GM19463 (cell line): ENCODE data around the gene LRRC41.
"Not testable (repeated sequence)": the region's sequence is repeated elsewhere in the genome, so short reads cannot be mapped to it uniquely, and the experiment has no call there.

ENCODE experiments used
- ATAC-seq: cut with Tn5 transposase; IDR thresholded peaks from one replicate; pipeline ENCODE4 v1.9.1; 2021; ENCODE audit warnings: mild to moderate bottlenecking, moderate library complexity; ENCODE audit not compliant: unreplicated experiment

LRRC41 gene

GRCh38 chr1:46246136-46246535 lies 57.3 kb downstream of the LRRC41 start:
- ATAC-seq: not testable (repeated sequence)

DNA sequence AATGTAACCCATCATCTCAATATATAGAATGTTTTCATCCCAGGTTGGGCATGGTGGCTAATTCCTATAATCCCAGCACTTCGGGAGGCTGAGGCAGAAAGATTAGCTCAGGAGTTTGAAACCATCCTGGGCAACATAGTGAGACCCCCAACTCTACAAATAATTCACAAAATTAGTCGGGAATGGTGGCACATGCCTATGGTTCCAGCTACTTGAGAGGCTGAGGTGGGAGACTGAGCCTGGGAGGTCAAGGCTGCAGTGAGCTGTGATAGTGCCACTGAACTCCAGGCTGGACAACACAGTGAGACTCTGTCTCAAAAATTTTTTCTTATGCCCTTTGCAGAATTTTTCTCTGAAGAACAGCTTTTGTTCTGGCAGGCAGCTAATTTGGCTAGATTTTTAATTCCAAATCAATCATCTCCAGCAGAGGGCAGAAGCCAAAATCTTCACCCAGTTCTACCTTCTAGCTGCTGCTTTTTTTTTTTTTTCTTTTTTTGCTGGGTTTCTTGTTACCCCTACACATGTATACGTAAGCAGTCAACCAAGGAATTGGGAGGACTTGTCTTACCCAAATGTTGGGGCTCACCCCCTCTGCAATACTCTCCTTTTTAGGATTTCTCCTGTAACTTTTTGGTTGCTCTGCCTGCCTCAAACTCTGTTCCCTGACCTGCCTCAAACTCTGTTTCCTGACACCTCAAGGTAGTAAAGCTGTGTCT lies 58.6 kb downstream of the LRRC41 start:
- ATAC-seq: no peak

GRCh38 chr1:46243831-46244230 lies 59.6 kb downstream of the LRRC41 start:
- not testable (repeated sequence) for ATAC-seq

GRCh38 chr1:46242918-46243317 lies 60.5 kb downstream of the LRRC41 start:
- ATAC-seq: no peak

DNA sequence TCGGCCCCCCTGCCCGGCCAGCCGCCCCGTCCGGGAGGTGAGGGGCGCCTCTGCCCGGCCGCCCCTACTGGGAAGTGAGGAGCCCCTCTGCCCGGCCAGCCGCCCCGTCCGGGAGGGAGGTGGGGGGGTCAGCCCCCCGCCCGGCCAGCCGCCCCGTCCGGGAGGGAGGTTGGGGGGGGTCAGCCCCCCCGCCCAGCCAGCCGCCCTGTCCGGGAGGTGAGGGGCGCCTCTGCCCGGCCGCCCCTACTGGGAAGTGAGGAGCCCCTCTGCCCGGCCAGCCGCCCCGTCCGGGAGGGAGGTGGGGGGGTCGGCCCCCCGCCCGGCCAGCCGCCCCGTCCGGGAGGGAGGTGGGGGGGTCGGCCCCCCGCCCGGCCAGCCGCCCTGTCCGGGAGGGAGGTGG lies 61.7 kb downstream of the LRRC41 start:
- ATAC-seq: not testable (repeated sequence)

DNA sequence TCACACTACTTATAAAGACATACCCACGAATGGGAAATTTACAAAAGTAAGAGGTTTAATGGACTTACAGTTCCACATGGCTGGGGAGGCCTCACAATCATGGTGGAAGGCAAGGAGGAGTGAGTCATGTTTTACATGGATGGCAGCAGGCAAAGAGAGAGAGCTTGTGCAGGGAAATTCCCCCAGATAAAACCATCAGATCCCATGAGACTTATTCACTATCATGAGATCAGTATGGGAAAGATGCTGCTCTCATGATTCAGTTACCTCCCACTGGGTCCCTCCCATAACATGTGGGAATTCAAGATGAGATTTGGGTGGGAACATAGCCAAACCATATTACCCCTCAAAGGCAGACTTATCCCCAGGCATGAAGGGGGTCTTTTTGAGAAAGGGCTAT lies 64.6 kb downstream of the LRRC41 start:
- ATAC-seq: not testable (repeated sequence)

DNA sequence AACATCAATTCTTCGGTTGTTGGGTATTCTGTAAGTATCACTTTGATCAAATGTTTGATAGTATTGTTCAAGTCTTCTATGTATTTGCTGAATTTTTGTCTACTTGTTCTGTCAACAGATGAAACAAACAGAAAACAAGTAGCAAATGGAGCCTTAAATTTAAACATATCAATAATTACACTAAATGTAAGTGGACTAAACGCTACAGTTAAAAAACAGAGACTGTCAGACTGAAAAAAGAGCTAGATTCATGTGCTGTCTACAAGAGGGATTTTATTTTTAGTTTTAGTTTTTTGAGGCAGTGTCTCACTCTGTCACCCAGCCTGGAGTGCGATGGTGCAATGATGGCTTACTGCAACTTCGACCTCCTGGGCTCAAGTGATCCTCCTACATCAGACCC lies 66.5 kb downstream of the LRRC41 start:
- no peak for ATAC-seq

GRCh38 chr1:46231231-46231630 lies 72.2 kb downstream of the LRRC41 start:
- not testable (repeated sequence) for ATAC-seq
